Measurements from ENCODE around the gene ERFL. TPM values are rescaled to one million over a fixed set of nuclear protein-coding genes. Genes with fewer than 3 reads are reported as not detected.

ERFL gene
- total RNA-seq, 1 experiment from 2014 or later, result 0.65 TPM

GRCh38 chr19:41935760-41936415 is 7.6 kb upstream of the ERFL start:
- intact Hi-C loops (cut with micrococcal nuclease; ENCODE audit: unreplicated experiment), result loop anchor here (2.0 kb wide), 1 partner anchor 47 kb away; no protein-coding TSS in a partner anchor
- POLR2A ChIA-PET (ENCODE audit: unreplicated experiment), result interaction anchor here (0.6 kb wide), 1 partner anchor 1186 kb away, joined by 15 read pairs; no protein-coding TSS in a partner anchor
- no peak overlapping the region for H3K4me2 ChIP-seq

GRCh38 chr19:41934849-41935374 is 6.7 kb upstream of the ERFL start:
- H3K4me1 ChIP-seq (replicated peaks; ENCODE audit: insufficient read depth), result no peaks in the 10 kb centered on the region
- intact Hi-C loops (cut with micrococcal nuclease; ENCODE audit: unreplicated experiment), result loop anchor here (2.0 kb wide), 1 partner anchor 46 kb away; no protein-coding TSS in a partner anchor
- DNase-seq, result peak in 1 of 2 experiments; percentile 69
- TF ChIP-seq CTCF (conservative IDR thresholded peaks at IDR 0.05), result peak; percentile 94
- no peak for TF ChIP-seq EZH2 (IDR thresholded peaks at IDR 0.05; ENCODE audit: low read depth)
- H3F3A ChIP-seq (ENCODE audit: insufficient read depth, low read depth), result peaks cover 7% of the 10 kb centered on the region; the same call in 1 of the 2 replicates
- no peaks in the 10 kb centered on the region for H3K9me2 ChIP-seq (ENCODE audit: insufficient read depth)
- ChIA-PET CTCF (no interaction called here), POLR2A (ENCODE audit: unreplicated experiment) (no interaction called here)
- no peak overlapping the region for H3K4me2 ChIP-seq
- no peak overlapping the region for H3K4me3 ChIP-seq
- no peaks in the 10 kb centered on the region for H3K79me2 ChIP-seq (ENCODE audit: low read depth)
- H3K27ac ChIP-seq, result no peak overlapping the region
- H3K27me3 ChIP-seq (ENCODE audit: insufficient read depth, low read depth), result peaks cover 44% of the 10 kb centered on the region
- no peak overlapping the region for H2AFZ ChIP-seq
- no peaks in the 10 kb centered on the region for H3K9me3 ChIP-seq (ENCODE audit: insufficient read depth, low read depth)
- H3K36me3 ChIP-seq (ENCODE audit: low read depth), result no peaks in the 10 kb centered on the region
- BruUV-seq (replicated peaks), result no TSS peak
- H4K20me1 ChIP-seq (ENCODE audit: insufficient read depth), result no peaks in the 10 kb centered on the region

More at GRCh38 chr19:41935760-41936415, 7.6 kb upstream of the ERFL start:
- H4K20me1 ChIP-seq (ENCODE audit: insufficient read depth), result no peaks in the 10 kb centered on the region
- no peaks in the 10 kb centered on the region for H3K9me2 ChIP-seq (ENCODE audit: insufficient read depth)
- peaks cover 39% of the 10 kb centered on the region for H3K27me3 ChIP-seq (ENCODE audit: insufficient read depth, low read depth)
- no peaks in the 10 kb centered on the region for H3K79me2 ChIP-seq (ENCODE audit: low read depth)
- BruUV-seq (replicated peaks), result no TSS peak
- TF ChIP-seq EZH2 (IDR thresholded peaks at IDR 0.05; ENCODE audit: low read depth), result no peak
- TF ChIP-seq CTCF (conservative IDR thresholded peaks at IDR 0.05), result no peak
- no peak overlapping the region for H2AFZ ChIP-seq
- peaks cover 7% of the 10 kb centered on the region; the same call in 1 of the 2 replicates for H3F3A ChIP-seq (ENCODE audit: insufficient read depth, low read depth)
- no peak overlapping the region for H3K27ac ChIP-seq
- no peaks in the 10 kb centered on the region for H3K9me3 ChIP-seq (ENCODE audit: insufficient read depth, low read depth)
- CTCF ChIA-PET, result interaction anchor here (1.4 kb wide), 1 partner anchor 8 kb away, joined by 7 read pairs; the partner anchor contains the start of gene ERFL
- no peak for DNase-seq
- no peak overlapping the region for H3K4me3 ChIP-seq
- H3K36me3 ChIP-seq (ENCODE audit: low read depth), result no peaks in the 10 kb centered on the region
- H3K4me1 ChIP-seq (replicated peaks; ENCODE audit: insufficient read depth), result no peaks in the 10 kb centered on the region

- intact Hi-C loops (cut with micrococcal nuclease; ENCODE audit: unreplicated experiment), result loop anchor here (2.0 kb wide), 1 partner anchor 45 kb away; no protein-coding TSS in a partner anchor
- Histone ChIP-seq H3K4me1 (replicated peaks; ENCODE audit: insufficient read depth) (peaks cover 5% of the 10 kb centered on the region; the same call in 1 of the 2 replicates), H3K79me2 (ENCODE audit: low read depth) (no peaks in the 10 kb centered on the region), H3K9me3 (ENCODE audit: insufficient read depth, low read depth) (no peaks in the 10 kb centered on the region), H4K20me1 (ENCODE audit: insufficient read depth) (no peaks in the 10 kb centered on the region), H3K27me3 (ENCODE audit: insufficient read depth, low read depth) (peaks cover 51% of the 10 kb centered on the region), H2AFZ (no peak overlapping the region), H3K36me3 (ENCODE audit: low read depth) (no peaks in the 10 kb centered on the region), H3F3A (ENCODE audit: insufficient read depth, low read depth) (peaks cover 7% of the 10 kb centered on the region; the same call in 1 of the 2 replicates), H3K4me2 (no peak overlapping the region), H3K4me3 (no peak overlapping the region), H3K9me2 (ENCODE audit: insufficient read depth) (no peaks in the 10 kb centered on the region), H3K27ac (no peak overlapping the region)
- ChIA-PET CTCF (interaction anchor here (0.6 kb wide), 1 partner anchor 48 kb away, joined by 4 read pairs; no protein-coding TSS in a partner anchor), POLR2A (ENCODE audit: unreplicated experiment) (no interaction called here)
- TF ChIP-seq EZH2 (IDR thresholded peaks at IDR 0.05; ENCODE audit: low read depth) (no peak), CTCF (conservative IDR thresholded peaks at IDR 0.05) (no peak)
- no peak for DNase-seq
- no TSS peak for BruUV-seq (replicated peaks)
Measured at GRCh38 chr19:41933693-41934426, 5.6 kb upstream of the ERFL start.
